NCI-H345 treated with DMSO at 0.1 percent for 48 hours (cell line): Measurements from ENCODE around the gene KRTAP5-5.
"Not testable (repeated sequence)": the region's sequence is repeated elsewhere in the genome, so short reads cannot be mapped to it uniquely, and the experiment has no call there.

ENCODE experiments used
- DNase-seq: peaks from one replicate; lab custom pipeline; 2025; ENCODE audit not compliant: unreplicated experiment; lab: John Stamatoyannopoulos, UW

Gene KRTAP5-5

DNA sequence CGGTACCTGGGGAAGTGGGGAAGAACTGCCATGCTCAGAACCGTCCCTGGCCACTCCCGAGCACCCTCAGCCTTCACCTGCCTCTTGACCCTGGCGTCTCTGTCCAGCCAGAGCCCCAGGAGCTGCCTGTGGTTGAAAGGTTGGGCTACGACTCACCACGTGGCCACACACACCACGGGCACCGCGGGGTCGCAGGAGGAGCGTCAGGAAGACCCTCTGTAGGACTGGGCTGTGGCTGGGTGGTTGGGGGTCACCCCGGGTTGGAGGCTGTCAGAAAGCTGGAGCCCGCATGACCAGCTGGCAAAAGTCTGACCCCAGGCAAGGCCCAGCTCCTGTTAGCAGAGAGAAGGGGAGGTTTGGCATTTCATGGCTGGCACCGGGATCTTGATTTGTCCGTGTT, 11.5 kb downstream of the KRTAP5-5 start:
- no peak for DNase-seq

DNA sequence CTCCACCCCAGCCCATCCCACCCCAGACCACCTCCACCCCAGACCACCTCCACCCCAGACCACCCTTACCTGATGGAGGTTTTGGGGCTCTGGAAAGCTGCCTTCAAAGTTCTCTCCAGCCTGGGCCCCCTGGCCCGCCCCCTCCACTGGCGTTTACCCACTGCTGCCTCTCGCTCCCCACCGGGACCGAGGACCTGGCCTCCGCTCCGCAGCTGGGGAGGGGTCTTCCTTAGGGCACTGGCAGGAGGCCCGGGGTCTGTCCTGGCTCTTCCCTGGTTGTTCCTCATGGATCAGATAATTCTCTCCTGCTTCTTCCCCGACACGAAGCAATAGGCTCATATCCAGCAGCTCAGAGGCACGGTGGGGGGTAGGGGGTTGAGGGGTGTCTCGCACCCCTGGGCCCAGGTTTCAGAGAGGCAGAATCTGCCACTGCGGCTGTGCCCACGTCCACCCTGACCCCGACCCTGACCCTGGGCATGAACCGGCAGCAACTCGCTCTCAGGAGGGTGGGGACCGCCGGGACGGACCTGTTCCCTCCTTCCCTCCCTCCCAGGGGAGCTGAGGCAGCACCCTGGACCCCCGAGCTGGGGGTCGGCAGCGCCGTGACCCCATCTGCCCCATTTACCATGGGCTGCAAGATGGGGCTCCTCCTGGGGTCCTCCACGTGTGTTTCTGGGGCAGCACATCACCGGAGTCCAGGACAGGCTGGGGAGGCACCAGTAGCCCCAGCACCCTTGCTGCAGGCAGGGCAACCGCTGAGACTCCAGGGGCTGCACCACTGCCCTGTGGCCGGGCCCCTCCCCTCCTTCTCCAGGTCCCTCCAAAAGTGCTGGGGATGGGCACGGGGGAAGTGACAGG, 12.9 kb downstream of the KRTAP5-5 start:
- no peak for DNase-seq

DNA sequence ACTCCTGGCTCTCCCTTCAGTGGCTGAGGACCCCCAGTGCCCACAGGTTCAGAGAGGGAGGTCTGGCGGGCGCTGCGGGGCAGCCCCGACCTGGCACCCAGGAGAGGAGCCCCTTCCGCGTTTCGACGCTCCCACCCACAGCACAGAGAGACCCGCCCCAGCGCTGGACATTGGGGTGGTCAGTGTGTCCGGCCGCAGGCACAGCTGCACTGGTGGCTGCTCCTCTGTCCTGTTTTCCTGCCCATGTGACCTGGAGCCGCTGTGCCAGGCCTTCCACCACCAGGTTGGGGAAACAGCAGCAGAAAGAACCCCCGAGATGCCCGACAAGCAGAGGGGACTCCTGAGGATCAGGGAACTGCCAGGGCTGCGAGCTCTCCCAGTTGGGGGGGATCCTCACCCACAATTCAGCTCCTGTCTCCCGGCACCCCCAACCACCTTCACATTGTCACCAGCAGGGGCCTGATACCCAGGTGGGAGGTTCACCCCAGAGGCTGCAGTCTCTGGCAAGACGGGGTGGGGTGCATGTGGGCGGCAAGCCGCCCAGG, 13.6 kb downstream of the KRTAP5-5 start:
- DNase-seq = no peak

DNA sequence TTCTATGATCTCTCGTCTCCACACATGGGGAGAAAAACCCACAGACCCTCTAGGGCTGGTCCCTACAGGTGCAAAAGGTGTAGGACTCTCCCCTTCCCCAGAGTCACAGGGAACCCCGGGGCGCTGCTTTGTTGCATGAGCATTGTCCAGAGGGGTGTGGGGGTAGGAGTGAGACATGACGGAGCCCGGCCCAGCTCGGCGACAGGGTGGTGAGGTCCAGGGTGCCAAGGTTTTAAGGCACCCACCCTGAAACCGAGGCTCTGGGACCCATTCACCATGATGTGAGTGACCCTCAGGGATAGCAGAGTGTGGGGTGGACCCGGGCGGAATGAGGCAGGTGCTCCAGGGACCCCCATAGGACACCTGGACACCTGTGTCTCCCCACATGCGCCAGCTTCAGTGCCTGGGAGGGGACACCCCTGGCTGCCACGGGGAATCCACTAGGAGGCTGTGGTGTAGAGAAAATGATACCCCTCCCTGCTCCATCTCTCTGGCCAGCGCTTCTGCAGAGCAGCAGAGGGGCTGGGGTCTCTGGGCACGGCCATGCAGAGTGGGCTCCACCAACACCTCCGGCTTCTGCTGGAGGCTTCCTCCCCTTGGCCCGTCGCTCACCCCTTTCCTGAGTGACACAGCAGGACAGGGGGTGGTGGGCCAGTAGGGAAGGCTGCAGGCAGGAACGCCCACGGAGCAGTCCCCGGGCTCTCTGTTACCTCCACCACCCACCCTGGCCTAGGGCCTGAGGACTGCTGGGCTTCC, 15.2 kb downstream of the KRTAP5-5 start:
- DNase-seq = no peak

DNA sequence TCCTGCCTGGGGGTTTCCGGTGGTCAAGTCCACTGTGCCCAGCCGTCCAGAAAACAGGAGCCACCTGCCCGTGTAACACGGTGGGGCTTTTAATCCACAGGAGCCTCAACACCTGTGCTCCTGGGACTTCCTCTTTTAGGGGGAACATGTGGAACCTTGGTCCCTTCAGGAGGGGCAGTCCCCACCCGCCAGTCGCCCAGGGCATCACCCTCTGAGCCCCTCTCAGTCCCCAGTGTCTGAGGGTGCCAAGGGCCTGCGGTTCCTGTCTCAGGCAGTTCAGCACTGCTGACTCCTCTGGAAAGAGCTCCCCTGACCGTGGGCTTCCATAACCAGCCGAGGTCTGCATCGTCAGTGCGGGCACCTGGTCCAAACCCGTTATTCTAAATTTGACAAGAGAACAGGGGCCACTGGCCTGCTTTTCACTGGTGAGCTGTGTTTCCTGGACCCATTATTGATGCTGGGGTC, 15.8 kb downstream of the KRTAP5-5 start:
- DNase-seq = no peak

DNA sequence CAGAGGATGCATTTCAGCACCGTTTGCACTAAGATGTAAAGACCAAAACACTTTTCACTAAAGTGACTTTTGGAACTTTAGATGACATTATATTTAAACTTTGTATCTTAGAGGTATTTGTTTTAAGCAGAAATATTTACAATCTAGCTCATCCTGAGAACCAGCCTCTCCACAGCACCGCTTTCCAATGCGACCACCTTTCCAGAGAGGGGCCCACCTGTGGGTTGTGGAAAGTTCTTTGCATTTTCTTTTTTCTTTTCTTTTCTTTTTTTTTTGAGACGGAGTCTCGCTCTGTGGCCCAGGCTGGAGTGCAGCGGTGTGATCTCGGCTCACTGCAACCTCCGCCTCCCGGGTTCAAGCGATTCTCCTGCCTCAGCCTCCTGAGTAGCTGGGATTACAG, 17.0 kb downstream of the KRTAP5-5 start:
- not testable (repeated sequence) for DNase-seq

DNA sequence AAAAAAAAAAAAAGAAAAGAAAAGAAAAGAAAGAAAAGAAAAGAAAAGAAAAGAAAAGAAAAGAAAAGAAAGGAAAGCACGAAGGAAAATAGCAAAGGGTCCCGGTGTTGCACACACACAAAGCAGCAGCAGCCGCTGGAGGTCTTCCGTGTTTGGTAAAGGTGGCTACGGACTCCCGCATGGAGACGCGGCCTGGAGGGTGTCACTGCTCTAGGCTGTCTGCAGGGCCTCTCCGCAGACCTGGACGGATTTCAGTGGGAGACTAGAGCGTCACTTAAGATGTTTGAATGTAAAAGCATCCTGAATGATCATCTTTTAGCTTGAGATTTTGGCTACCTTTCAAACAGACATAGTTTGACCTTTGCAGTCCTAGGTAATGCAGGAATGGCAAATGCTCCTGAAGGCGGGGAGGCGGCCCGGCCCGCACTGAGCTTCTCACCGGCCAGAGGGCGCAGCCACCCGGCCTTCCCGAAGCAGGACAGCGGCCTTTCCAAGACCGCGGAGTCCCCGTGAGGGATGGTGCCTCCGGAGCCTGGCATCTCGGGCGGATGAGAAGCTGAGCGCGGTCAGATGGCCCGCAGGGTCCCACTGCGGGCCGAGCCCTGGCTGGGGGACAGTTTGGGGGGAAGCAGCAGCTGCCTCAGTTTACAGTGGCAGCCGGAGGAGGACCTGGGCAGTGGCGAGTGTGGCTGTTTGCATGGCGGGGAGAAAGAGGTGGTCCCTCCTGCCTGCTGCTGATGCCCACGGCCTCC, 18.5 kb downstream of the KRTAP5-5 start:
- no peak for DNase-seq

DNA sequence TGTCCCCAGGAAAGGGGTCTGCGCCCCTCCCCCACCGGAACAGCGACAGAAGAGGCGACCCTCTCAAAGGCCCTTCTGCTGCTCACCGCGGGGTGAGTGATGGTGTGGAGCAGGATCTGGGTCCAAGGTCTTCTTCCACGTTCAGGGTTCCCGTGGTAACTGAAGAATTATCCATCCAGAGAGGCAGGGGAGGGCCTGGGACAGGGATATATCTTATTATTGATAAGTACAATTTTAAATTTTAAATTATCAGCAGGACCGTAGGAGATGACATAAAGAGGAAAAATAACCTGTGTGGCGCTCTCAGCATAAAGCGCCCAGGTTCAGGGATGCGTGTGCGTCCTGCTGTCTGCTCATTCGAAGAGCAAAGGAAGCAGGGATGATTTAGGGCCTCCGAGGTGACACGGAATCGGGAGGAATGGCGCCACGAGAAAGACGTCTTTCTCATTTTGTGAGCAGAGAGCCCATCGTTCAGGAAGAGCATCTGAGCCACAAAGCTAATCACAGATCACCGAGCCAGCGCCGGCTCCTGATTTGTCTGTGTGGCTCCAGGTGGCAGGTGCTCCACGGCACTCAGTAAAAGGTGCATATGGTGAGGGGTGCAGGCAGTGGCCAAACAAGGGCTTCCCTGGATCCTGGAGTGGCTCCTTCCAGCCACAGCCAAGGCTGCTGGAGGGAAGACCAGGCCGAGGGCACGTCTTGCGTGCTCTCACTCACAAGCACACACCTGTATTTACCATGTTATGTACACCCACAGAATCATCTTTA, 19.3 kb downstream of the KRTAP5-5 start:
- no peak for DNase-seq

DNA sequence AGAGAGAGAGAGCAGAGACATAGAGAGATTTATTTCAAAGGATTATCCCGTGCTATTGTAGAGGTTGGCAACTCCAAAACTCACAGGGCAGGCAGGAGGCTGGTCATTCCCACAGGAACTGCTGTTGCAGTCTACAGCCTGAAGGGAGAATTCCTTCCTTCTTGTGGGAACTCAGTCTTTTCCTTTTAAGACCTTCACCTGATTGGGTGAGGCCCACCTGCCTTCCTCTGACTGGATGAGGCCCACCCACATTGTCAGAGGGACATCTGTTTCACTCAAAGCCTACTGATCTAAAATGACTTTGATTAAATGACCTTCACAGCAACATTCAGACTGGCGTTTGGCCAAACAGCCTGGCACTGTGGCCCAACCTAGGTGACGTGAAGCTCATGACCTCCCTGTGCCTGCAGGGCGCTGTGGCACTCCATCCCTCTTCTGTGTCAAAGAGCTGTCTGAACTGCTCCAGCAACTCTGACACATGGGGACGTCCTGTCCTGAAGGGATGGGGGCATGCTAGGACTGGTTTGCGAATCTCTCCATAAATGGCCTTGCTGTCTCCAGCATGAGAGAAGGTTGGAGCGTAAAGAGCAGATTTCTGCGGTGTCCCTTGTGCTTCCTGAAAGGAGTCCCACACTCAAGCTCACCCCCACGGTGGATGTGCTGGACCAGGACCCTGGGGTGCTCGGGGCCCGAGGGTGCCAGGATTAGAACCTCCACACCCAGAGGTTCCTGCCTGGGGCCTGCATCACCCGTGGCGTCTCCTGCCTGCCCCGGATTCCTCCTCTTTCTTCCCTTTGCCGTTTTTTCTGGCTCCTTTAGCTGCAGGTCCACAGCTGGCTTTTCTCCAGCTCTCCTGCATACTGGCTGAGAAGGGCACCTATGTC, 20.7 kb downstream of the KRTAP5-5 start:
- no peak for DNase-seq

DNA sequence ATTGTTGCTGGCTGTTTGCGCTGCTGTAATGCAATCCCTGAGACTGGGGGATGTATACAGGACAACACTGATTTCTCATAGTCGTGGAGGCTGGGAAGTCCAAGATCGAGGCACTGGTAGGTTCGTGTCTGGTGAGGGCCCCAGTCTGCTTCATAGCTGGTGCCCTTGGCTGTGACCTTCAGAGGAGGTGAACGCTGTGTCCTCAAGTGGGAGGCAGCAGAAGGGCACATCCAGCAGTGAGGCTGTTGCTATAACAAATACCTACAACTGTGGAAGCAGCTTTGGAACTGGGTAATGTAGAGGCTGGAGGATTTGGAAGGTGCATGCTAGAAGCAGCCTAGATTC, 21.3 kb downstream of the KRTAP5-5 start:
- DNase-seq = no peak

DNA sequence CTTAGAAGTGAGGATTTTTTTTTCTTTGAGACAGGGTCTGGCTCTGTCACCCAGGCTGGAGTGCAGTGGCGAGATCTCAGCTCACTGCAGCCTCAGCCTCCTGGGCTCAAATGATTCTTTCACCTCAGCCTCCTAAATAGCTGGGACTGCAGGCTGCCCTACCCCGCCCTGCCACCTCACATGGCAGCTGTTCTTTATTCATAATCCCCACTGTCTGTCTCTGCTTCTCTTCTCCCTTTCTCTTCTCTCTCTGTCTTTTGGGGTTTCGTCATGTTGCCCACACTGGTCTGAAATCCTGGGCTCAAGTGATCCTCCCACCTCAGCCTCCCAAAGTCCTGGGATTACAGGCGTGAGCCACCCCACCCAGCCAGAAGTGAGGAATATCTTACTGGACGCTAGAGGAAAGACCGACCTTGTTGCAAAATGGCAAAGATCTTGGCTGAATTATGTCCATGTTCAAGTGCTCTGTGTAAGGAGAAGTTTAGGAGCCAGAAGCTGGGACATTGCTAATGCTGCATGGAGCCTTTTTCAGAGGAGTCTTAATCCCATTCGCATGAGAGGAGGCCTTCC, 21.9 kb downstream of the KRTAP5-5 start:
- no peak for DNase-seq

DNA sequence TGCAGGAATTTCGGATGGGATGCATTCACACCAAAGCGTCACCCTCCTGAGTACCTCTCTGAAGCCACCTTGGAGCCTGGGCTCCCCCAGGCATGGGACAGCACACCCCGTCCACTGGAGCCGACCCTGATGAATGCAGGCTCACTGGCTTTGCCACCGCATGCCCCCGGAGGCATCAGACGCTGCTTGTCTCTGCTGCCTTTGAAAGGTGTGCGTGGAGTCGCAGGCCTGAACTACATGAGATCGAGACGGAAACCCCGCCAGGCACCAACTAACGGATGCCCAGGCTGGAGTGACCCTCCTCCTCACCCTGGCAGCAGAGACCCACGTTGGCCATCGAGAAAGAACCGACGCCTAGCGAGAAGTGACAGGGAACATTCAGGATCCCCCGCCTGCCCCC, 22.5 kb downstream of the KRTAP5-5 start:
- DNase-seq = no peak

DNA sequence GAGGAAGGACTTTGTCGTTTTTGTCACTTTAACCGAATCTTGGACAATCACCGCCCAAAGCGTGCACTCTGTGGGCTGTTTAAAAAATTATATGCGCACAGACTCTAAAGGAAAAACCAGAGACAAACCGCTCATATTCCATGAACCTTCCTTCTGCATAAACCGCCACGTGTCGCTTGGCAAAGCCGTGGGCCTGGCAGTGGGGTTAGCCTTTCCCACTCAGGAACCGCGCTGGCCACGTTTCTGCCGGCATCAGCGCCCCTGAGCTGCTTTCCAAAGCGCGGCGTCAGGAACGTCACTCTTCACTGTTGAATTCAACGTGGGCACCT, 22.8 kb downstream of the KRTAP5-5 start:
- no peak for DNase-seq

DNA sequence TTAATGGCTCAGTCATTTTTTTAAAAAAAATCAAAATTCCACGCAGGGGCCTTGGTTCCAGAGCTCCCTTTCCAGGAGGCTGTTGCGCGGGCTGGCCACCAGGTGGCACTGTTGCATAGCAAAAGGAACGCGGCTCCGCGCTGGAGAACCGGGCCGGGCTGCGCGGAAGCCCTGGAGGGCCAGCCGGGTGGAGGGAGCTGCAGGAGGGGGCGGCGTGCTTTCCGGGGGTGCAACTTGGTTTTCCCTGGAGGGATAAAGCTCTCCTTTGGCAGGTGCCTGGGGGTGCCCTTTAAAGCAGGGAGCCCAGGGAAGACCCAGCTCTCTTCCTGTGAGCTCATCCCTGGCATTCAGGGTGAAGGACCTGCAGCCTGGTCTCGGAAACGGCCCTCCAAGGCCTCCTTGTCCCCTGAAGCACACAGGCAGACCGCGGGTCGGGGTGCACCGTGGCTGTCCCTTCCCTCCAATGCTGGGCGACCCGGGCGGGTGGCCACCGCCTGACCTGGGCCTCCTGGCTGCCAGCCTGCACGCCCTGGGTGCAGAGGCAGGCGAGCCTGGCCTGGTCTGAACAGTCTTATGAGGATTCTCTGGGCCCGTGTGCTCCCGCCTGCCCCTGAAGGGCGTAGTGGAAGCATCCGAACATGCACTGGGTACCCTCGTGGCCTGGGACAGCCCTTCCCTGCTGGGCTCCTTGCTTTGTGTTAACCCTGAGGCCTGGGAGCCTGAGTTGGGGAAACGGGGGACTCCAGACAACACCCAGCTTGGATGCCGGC, 23.4 kb downstream of the KRTAP5-5 start:
- no peak for DNase-seq

DNA sequence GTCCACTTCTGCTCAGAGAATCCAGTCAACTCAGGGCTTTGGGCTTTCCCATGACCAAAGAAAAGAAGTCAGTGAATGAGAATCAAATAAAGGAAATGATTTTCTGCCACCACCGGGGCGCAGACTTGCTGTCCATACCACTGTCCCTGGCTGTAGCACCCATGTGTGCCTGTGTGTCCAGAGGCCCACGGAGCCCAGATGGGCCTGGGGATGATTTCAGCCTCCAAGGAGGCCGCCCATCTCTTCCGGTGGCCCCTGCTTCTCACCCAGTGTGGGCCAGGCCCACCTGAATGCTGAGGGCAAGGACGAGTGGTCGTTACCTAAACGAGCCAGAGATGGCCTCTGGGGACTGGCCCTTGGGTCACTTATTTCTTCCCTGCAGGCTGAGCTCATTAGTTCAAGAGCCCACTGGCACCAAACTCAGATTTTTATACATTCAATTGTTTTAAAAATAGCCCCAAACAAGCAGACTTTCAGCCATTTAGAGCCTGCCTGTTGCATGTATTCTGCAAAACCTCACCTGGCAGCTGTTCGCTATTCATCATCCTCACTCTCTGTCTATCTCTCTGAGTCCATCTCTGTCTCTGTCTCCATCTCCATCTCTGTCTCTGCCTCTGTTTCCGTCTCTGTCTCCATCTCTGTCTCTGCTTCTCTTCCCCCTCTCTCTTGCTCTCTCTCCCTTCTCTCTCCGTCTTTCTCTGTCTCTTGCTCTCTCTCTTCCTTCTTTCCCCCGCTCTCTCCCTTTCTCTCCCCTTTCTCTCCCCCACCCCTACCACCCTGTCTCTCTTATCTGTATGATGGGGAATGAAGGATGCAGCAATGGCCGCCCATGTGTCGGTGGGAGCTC, 24.2 kb downstream of the KRTAP5-5 start:
- no peak for DNase-seq

DNA sequence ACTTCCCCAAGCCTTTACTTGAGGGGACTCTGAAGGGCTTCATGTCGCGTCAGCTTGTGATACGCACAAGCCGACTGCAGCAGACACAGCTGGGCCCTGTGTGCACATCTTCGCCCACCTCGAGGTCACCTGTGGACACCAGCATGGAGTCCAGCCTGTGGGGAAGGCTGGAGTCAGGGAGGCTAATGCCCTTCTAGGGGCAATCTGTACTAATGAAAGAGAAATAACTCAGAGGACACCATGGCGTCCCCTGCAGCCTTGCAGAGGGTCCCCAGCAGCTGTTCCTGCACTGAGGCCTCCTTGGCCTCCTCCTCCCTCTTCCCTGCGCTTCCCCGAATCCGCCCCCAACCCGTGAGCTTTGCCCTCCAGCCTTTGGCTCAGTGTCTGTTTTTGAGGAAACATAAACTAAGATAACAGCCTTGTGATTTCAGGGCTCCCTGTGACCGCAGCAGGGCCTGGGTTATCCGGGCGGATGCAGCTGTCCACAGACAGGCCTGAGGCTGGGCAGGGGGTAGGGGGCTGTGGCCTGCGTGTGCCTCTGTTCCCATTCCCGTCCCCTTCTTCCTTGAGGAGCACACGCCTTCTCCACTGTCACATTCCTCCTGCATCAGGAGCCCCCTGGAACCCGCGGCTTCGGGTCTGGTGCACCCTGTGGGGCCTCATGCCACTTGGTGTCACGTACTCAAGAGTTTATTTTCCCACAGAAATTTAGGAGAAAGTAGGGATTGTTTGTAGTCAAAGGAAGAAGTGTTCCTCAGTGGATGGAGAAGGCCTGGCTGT, 25.0 kb downstream of the KRTAP5-5 start:
- no peak for DNase-seq
